ENCODE results near the gene PUM1.
"Not testable (repeated sequence)": the region's sequence is repeated elsewhere in the genome, so short reads cannot be mapped to it uniquely, and the experiment has no call there.

PUM1 gene

GRCh38 chr1:31054958-31055481, 10.5 kb downstream of the PUM1 start:
- DNase-seq (ENCODE audit: low spot score) = no peak
- in situ Hi-C loops (cut with MboI; ENCODE audit: low sequenced_read_pairs, unreplicated experiment) = no loop called here
- TF ChIP-seq CTCF (IDR thresholded peaks at IDR 0.05; ENCODE audit: borderline replicate concordance, control extremely low read depth, extremely low read depth, insufficient read depth, missing control alignments) = no peak

GRCh38 chr1:31054349-31054748, 11.2 kb downstream of the PUM1 start:
- DNase-seq (ENCODE audit: low spot score) = no peak
- in situ Hi-C loops (cut with MboI; ENCODE audit: low sequenced_read_pairs, unreplicated experiment) = no loop called here
- TF ChIP-seq CTCF (IDR thresholded peaks at IDR 0.05; ENCODE audit: borderline replicate concordance, control extremely low read depth, extremely low read depth, insufficient read depth, missing control alignments) = no peak

- DNase-seq (ENCODE audit: low spot score); in situ Hi-C loops (cut with MboI; ENCODE audit: low sequenced_read_pairs, unreplicated experiment): not testable (repeated sequence)
These were observed 12.9 kb downstream of the PUM1 start for GRCh38 chr1:31052613-31053012.

- in situ Hi-C loops (cut with MboI; ENCODE audit: low sequenced_read_pairs, unreplicated experiment) = no loop called here
- TF ChIP-seq CTCF (IDR thresholded peaks at IDR 0.05; ENCODE audit: borderline replicate concordance, control extremely low read depth, extremely low read depth, insufficient read depth, missing control alignments) = no peak
- DNase-seq (ENCODE audit: low spot score) = no peak
These were observed 13.9 kb downstream of the PUM1 start for GRCh38 chr1:31051611-31052010.

GRCh38 chr1:31047507-31047906, 18.0 kb downstream of the PUM1 start:
- DNase-seq (ENCODE audit: low spot score); in situ Hi-C loops (cut with MboI; ENCODE audit: low sequenced_read_pairs, unreplicated experiment): not testable (repeated sequence)

- in situ Hi-C loops (cut with MboI; ENCODE audit: low sequenced_read_pairs, unreplicated experiment) = no loop called here
- no peak for DNase-seq (ENCODE audit: low spot score)
- TF ChIP-seq CTCF (IDR thresholded peaks at IDR 0.05; ENCODE audit: borderline replicate concordance, control extremely low read depth, extremely low read depth, insufficient read depth, missing control alignments) = no peak
These were observed 21.9 kb downstream of the PUM1 start for GRCh38 chr1:31043631-31044030.

- no peak for TF ChIP-seq CTCF (IDR thresholded peaks at IDR 0.05; ENCODE audit: borderline replicate concordance, control extremely low read depth, extremely low read depth, insufficient read depth, missing control alignments)
- DNase-seq (ENCODE audit: low spot score) = no peak
- in situ Hi-C loops (cut with MboI; ENCODE audit: low sequenced_read_pairs, unreplicated experiment) = no loop called here
These were observed 22.9 kb downstream of the PUM1 start for GRCh38 chr1:31042656-31043055.

- in situ Hi-C loops (cut with MboI; ENCODE audit: low sequenced_read_pairs, unreplicated experiment) = no loop called here
- DNase-seq (ENCODE audit: low spot score) = no peak
- TF ChIP-seq CTCF (IDR thresholded peaks at IDR 0.05; ENCODE audit: borderline replicate concordance, control extremely low read depth, extremely low read depth, insufficient read depth, missing control alignments) = no peak
These were observed 24.0 kb downstream of the PUM1 start for GRCh38 chr1:31041529-31041928.

Measured in GM13976 (cell line).